ENCODE results near the gene INS.

INS gene

GRCh38 chr11:2144544-2145248, 16.3 kb downstream of the INS start:
- no peak for DNase-seq (ENCODE audit: low read depth, low spot score)

DNA sequence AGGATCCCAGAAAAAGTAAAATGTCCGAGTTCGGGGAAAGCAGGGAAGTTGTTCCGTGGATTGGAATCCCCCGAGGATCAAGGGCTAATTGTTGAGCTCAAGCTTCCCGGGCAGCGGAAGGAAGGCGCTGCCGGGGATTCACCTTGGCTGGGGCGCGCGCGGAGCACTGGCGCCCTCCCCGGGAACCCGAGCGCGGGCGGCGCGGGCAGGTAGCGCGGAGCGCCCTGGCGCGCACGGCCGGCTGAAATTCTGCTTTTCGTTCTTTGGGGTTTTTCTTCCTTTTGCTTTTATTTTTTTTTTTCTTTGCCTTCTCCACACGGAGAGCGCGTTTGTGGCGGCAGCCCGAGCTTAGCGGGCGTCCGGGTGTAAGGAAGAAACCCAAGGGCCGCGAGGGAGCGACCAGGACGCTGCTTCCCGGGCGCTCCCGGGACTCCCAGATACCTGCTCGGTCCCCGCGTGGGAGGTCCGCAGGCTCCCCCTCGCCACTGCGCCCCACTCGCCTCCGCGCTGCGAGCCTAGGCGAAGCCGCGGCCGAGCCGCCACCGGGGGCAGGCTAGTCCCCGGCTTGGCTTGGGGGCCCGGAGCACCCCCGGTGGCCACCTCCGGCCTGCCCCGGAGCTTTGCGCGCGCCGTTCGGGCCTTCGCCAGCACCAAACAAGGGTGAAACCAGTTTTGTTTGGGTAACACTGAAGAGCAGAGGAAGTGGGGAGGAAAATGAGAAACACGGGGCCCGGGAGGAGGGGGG, 17.0 kb downstream of the INS start:
- no peak for DNase-seq (ENCODE audit: low read depth, low spot score)

DNA sequence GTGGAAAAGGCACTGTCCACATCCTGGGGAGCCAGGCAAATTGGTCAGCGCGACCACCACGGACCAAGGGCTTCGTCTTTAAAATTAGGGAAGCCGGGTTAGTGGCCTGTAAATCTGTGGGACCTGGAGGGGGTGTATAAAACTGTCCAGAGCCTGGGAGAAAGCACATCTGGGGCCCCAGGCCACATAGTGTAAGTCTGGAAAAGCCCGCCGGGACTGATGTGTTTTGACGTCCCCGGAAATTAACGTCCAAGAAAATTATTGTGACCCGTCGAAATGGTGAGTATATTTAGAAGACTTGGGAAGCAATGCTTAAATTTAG, 17.6 kb downstream of the INS start:
- DNase-seq (ENCODE audit: low read depth, low spot score) = no peak

GRCh38 chr11:2142762-2143202, 18.2 kb downstream of the INS start:
- no peak for DNase-seq (ENCODE audit: low read depth, low spot score)

- no peak for DNase-seq (ENCODE audit: low read depth, low spot score)
These were observed 18.7 kb downstream of the INS start for GRCh38 chr11:2142300-2142759.

DNA sequence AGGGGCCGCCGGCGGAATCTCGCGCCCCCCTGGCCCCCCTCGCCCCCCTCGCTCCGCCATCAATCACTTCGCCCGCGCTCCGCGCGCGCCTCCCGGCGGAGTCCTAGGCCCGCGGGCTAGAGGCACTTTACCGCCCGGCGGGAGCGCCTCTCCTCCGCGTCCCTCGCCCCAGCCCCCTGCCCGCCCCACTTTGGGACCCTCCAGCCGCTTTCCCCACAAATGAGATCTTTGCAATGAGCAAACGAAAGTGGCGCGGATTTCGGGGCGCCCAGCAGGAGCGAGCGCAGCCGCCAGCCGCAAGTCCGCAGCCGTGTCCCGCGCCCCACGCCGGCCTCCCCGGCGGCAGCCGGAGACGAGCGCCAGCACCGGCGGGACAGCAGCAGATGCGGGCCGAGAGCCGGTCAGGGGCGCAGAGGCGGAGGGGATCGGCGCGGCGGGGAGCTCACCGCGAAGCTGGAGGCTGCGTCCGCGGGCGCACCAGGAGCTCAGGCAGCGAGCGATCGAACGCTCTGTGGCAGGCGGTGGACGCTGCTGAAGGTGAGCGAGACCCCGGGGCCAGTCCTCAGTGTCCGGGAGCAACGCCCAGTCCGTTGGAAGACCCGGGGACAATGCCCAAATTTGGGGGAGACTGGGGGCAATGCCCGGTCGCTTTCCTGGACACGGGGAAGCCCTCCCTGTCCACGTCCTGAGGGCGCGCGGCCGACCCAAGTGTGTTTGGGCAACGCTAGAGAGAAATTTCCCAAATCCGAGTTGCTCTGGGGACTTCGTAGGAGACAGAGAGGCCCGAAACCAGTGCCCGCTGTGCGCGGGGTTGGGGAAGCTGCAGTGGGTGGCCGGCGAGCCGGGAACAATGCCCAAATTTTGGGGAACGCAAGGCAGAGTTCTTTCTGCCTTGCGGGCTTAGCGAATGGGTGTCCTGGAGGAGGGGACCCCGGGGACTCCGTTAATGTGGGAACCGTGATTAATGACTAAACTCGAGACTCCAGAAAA, 20.3 kb downstream of the INS start:
- DNase-seq (ENCODE audit: low read depth, low spot score) = no peak

DNA sequence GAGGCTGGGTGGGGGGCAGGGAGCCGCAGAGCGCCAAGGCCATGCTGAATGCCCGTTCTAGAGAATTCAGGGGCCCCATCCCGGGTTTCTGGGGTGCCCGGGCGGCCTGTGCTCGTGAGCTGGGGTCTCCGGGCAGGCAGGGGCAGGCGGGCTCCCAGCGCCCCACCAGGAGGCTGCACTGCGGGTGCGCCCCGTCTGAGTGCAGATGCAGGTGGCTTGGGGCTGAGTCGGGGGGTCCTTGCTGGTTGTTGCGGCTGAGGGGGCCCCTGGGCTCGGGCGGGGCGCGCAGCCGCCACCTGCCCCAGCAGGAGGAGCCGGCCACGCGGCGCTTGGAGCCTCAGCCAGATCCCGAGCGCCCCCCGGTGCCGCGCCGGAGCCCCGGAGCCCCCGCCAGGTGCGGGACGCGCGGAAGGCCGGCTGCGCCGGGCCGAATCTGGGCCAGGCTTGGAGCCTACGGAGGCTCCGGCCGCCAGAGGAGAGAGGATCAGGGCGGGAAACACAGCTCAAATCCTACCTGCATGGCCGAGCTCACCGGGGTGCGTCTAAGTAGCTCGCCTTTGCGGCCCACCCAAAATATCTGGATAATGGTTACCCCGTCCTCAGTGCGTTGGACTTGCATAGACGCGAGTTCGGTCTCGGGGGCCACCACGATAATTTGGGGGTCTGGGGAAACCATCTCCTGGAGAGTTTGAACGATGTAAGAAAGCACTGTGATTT, 21.2 kb downstream of the INS start:
- DNase-seq (ENCODE audit: low read depth, low spot score) = no peak

DNA sequence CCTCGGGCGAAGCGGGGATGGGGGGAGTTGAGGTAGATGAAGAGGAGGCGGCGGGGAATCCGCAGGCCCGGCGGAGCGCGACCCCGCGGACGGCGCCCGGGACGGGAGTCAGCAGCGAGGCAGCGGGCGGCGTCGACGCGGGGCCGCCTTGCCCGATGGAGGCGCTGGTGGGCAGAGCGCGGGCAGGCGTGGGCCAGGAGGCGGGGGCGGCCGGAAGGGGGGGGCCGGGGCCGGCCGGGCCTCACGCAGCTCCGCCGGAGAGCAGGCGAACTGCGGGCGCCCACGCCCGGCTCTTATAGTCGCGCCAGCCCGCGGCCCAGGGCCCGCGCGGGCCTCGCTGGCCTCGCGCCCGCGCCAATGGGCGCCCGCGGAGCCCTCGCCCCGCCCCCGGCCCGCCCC, 21.9 kb downstream of the INS start, which contains the start of gene IGF2:
TSS of gene IGF2 (minus strand) at position 267 of the 399 bp plus-strand sequence. CDS start 3,866 bp downstream, outside the sequence.
- DNase-seq (ENCODE audit: low read depth, low spot score) = no peak

- DNase-seq (ENCODE audit: low read depth, low spot score) = no peak
These were observed 22.4 kb downstream of the INS start for GRCh38 chr11:2138431-2139122.

DNA sequence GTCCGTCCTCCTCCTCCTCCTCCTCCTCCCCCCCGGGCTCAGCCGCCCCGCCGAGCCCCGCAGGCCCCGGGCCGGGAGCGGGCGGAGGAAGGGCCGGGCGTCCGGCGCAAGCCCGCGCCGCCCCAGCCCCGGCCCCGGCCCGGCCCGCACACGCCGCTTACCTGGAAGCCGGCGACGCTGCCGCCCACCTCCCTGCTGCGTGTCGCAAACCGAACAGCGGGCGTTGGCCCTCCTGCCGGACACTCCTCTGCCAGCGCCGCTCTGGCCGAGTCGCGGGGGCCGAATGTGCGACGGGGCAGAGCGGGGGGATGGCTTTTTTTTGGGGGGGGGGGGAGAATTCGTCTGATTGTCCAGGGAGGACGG, 23.0 kb downstream of the INS start:
- DNase-seq (ENCODE audit: low read depth, low spot score) = no peak

DNA sequence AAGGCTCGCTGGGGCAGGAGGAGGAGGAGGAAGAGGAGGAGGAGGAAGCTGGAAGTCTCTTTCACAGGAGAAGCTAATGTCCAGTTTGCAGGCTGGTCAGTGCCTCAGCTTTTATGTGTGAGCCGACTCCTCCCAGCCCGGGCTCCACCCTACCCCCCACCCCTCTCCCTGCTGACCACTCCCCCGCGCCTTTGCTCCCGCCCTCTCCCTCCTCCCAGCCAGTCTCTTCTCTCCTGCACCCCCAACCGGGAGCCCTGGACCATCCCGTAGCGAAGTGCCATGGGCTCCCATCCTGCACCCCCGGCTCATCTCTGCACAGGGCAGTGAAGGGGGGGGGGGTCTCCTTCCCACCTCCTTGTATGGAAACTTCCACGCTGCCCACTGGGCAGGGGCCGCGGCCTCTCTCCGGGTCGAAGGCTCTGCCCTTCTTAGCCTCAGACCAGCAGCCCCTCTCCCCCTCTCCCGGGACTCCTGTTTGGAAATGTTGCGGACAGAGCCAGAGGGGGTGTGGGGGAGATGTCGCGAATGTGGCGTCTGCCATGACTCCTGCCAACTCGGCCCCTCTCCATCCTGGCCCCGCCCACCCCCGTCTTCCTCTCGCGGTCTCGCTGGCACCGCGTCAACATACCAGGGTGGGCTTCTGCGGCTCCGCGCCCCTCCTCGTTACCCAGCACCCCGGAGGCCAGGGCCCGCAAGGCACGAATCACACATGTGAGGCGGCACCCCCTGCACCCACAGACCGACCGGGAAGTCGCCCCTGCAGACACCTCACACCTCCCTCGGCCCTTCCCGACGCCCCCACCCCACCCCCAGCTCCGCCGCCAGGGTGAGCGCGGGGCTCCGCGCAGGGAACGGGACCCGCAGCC, 23.6 kb downstream of the INS start:
- DNase-seq (ENCODE audit: low read depth, low spot score) = no peak

DNA sequence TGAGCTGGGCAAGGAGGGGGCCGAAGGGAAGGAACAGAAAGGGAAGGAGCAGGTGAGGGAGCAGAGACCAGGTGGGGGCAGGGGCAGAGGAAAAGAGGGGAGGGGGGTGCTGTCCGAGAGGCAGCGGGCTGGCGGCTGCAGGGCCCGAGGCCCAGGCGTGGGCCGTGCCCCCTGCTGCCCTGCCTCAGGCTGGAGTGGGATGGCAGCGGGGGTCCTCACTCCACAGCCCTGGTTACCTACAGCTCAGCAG, 24.1 kb downstream of the INS start:
- no peak for DNase-seq (ENCODE audit: low read depth, low spot score)

- DNase-seq (ENCODE audit: low read depth, low spot score) = no peak
These were observed 24.6 kb downstream of the INS start for GRCh38 chr11:2136209-2136951.

DNA sequence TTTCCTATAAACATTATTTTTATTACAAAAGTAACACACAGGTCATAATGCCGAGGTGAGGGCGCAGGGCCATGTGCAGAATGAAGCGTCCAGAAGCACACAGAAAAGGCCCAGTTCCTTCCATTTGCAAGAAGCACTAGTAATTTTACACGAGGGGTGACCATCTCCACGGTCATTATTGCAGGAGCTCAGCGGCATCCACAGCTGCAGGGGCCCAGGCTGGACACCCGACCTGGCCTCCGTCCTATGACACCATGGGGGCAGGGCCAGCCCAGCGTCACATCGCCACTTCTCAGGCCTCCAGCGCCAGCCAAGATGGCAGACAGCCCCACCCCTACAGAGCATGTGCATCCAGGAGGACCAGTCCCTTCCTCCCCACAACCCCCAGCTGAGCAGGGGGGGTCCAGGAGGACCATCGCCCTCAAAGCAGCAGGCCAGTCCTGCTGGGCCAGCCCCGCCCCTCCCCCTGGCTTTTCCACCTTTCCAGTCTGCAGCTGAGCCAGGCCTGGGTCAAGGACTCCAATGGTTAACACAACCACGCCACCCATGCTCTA, 25.3 kb downstream of the INS start:
- no peak for DNase-seq (ENCODE audit: low read depth, low spot score)

- no peak for DNase-seq (ENCODE audit: low read depth, low spot score)
These were observed 25.9 kb downstream of the INS start for GRCh38 chr11:2135018-2135569.

- no peak for DNase-seq (ENCODE audit: low read depth, low spot score)
These were observed 26.7 kb downstream of the INS start for GRCh38 chr11:2134022-2135010.

DNA sequence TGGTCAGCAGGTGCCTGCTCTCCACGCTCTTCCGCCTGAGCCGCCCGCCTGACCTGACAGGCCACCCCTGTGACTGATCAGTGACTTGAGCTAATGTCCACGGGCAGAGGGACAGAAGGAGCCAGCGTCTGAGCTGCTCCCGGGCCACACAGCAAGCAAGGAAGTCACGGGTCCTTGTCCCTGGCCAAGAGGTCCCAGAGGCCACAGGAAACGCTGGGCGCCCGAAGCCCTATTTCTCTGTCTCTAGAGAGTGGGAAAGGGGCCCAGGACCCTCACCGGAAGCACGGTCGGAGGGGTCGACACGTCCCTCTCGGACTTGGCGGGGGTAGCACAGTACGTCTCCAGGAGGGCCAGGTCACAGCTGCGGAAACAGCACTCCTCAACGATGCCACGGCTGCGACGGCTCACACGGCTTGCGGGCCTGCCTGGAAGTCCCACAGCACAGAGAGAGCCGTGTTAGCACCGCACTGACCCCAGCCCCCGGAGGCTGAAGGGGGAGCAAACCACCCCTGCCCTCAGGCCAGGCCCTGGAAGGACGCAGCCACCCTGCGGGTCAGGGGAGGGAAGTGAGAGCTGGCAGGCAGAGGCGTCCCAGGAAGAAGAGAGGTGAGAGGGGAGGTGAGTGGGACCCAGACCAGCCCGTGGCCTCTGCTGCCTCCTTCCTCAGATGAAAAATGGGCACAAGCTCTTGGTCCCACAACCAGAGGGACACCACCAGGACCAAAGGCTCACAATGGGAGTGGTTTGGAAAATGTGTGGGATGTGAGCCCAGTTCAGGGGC, 27.6 kb downstream of the INS start:
- DNase-seq (ENCODE audit: low read depth, low spot score) = no peak
